ENCODE measurements around the gene NKAIN1. TPM values are rescaled to one million over a fixed set of nuclear protein-coding genes. Genes with fewer than 3 reads are reported as not detected.

The NKAIN1 gene
- total and polyA plus RNA-seq, 2 donors (not counting 3 experiments of a cell fraction or from before 2014, with no cell fraction given), result 0.29 to 0.40 TPM

- H3K27me3 ChIP-seq (ENCODE audit: control insufficient read depth in 2 of 2, insufficient read depth in 2 of 2, low read length in 2 of 2), result no peaks in the 10 kb centered on the region
- TF ChIP-seq GATA2 (IDR thresholded peaks at IDR 0.05; ENCODE audit: insufficient read depth, insufficient read length, low read depth, low read length), result no peak
- no peak for TF ChIP-seq JUN (IDR thresholded peaks at IDR 0.05; ENCODE audit: borderline replicate concordance, insufficient read depth, insufficient read length, low read depth)
- TF ChIP-seq MAX (IDR thresholded peaks at IDR 0.05; ENCODE audit: insufficient read depth, insufficient read length), result no peak
- TF ChIP-seq POLR2AphosphoS5 (IDR thresholded peaks at IDR 0.05; ENCODE audit: insufficient read depth, low read depth, low read length), result no peak
- no peak for TF ChIP-seq CTCF (IDR thresholded peaks at IDR 0.05; ENCODE audit: extremely low read depth in 1 of 2, insufficient read depth in 1 of 2, low read depth in 1 of 2, low read length in 2 of 2)
- TF ChIP-seq FOS (IDR thresholded peaks at IDR 0.05; ENCODE audit: borderline replicate concordance, insufficient read depth, low read length), result no peak
- TF ChIP-seq EZH2 (IDR thresholded peaks at IDR 0.05; ENCODE audit: borderline replicate concordance, low read depth, low read length, severe bottlenecking), result no peak
- TF ChIP-seq MYC (IDR thresholded peaks at IDR 0.05; ENCODE audit: low read depth, low read length), result no peak
- TF ChIP-seq POLR2A (IDR thresholded peaks at IDR 0.05; ENCODE audit: low read depth, low read length), result no peak
- POLR2A ChIA-PET, result no interaction called here
These were observed 21.0 kb downstream of the NKAIN1 start for GRCh38 chr1:31218705-31219104.

More at GRCh38 chr1:31218705-31219104, 21.0 kb downstream of the NKAIN1 start:
- no peak for FAIRE-seq
- Histone ChIP-seq H3K36me3 (ENCODE audit: control insufficient read depth in 2 of 2, extremely low read depth in 1 of 2, insufficient read depth in 2 of 2, low read length in 2 of 2) (no peaks in the 10 kb centered on the region), H3K4me2 (ENCODE audit: insufficient read depth, low read length) (no peak overlapping the region), H2AFZ (ENCODE audit: low read depth, low read length) (no peak overlapping the region), H3K27ac (ENCODE audit: insufficient read depth, low read depth, low read length) (no peak overlapping the region), H3K79me2 (ENCODE audit: control insufficient read depth, insufficient read depth, low read length) (no peaks in the 10 kb centered on the region), H4K20me1 (replicated peaks; ENCODE audit: control insufficient read depth, extremely low read depth, insufficient read depth, low read length) (no peaks in the 10 kb centered on the region), H3K4me3 (replicated peaks in 1 of 3; ENCODE audit: insufficient read depth in 1 of 3, low read depth in 1 of 3, low read length in 3 of 3) (no peak overlapping the region), H3K9ac (replicated peaks; ENCODE audit: extremely low read depth, insufficient read depth, low read length) (no peak overlapping the region), H3K9me1 (replicated peaks; ENCODE audit: control insufficient read depth, extremely low read depth, insufficient read depth, low read length) (no peaks in the 10 kb centered on the region), H3K4me1 (ENCODE audit: control insufficient read depth, extremely low read depth, insufficient read depth, low read length) (no peaks in the 10 kb centered on the region), H3K9me3 (replicated peaks; ENCODE audit: control insufficient read depth, insufficient read depth, low read length) (no peaks in the 10 kb centered on the region)
- no peak for DNase-seq (ENCODE audit: low read depth, low spot score)
- BruUV-seq (replicated peaks), result no TSS peak
- intact Hi-C loops (cut with micrococcal nuclease) (no loop called here), dilution Hi-C loops (cut with MboI; ENCODE audit: extremely low pct_ligation_motif_present, low sequenced_read_pairs) (no loop called here)
- CTCF ChIA-PET, result no interaction called here
